Effector memory CD8-positive, alpha-beta T cell (primary cell): ENCODE results near the gene CALB2.

Experiments
- ATAC-seq: fragments of 150-1000 bp; cut with Tn5 transposase; replicated peaks from 2 replicates; pipeline ENCODE4 v1.10.0; 2021; ENCODE audit warnings: mild to moderate bottlenecking, moderate library complexity
- DNase-seq, 3 experiments: peaks; one replicate each; pipeline ENCODE4 v3.0.0; 2021
- H3K27ac Mint-ChIP-seq, 2 donors: one replicate each; pipeline ENCODE4 v1.8.0; 2022; ENCODE audit warnings: mild to moderate bottlenecking in 2 of 2, mixed read lengths in 2 of 2, moderate library complexity in 2 of 2
- H3K27me3 Mint-ChIP-seq, 2 donors: one replicate each; pipeline ENCODE4 v1.8.0; 2022; ENCODE audit warnings: mixed read lengths in 2 of 2
- H3K36me3 Mint-ChIP-seq: one replicate; pipeline ENCODE4 v1.8.0; 2022; ENCODE audit warnings: mild to moderate bottlenecking, moderate library complexity, mixed read lengths; ENCODE audit not compliant: insufficient read depth
- H3K4me1 Mint-ChIP-seq, 2 donors: one replicate each; pipeline ENCODE4 v1.8.0; 2022; ENCODE audit warnings: low read depth in 2 of 2, mixed read lengths in 2 of 2
- H3K4me3 Mint-ChIP-seq, 2 donors: one replicate each; pipeline ENCODE4 v1.8.0; 2022; ENCODE audit warnings: mild to moderate bottlenecking in 2 of 2, mixed read lengths in 2 of 2, moderate library complexity in 2 of 2
- H3K9me3 Mint-ChIP-seq, 2 donors: one replicate each; pipeline ENCODE4 v1.8.0; 2022; ENCODE audit warnings: mixed read lengths in 2 of 2

CALB2 gene

DNA sequence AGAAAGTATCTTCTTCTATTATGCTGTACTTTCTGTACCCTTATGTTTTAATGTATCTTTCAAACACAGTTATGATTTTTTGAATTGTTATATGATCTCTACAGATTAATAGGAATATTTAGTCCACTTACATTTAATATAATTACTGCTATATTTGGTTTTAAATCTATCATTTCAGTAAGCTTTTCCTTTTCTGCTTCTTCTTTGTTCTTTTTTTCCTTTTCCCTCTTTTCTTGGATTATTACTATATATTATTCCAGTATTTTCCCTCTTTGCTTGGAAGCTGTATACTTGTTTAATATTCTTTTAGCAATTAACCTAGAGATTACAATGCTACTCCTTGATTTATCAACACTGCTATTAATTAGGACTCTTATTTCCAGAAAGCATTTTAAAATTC, 69.9 kb downstream of the CALB2 start:
- ATAC-seq (no peak), DNase-seq (no peak)
- no peak overlapping the region for H3K27ac Mint-ChIP-seq
- no peak overlapping the region for H3K4me3 Mint-ChIP-seq
- H3K9me3 Mint-ChIP-seq, result no peaks in the 10 kb centered on the region
- H3K36me3 Mint-ChIP-seq, result no peaks in the 10 kb centered on the region
- H3K27me3 Mint-ChIP-seq, result peaks cover 77 to 99% of the 10 kb centered on the region in 2 donors
- H3K4me1 Mint-ChIP-seq, result peaks cover 4 to 5% of the 10 kb centered on the region in 2 donors

DNA sequence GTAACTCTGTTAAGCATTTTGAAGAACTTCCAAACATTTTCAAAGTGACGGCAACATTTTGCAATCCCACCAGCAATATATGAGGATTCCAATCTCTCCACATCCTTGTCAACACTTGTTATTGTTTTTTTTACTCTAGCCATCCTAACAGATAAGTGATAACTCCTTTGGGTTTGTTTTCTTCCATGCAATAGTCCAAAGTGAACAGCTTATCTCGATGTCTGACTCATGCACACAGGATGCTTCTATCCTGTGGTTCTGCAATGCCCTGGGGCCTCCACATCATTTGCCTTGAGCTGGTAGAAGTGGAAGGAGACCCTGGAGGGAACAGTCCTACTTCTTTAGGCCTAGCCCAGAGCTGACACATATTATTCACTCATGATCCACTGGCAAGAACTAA, 70.4 kb downstream of the CALB2 start:
- H3K4me1 Mint-ChIP-seq, result peaks cover 4 to 5% of the 10 kb centered on the region in 2 donors
- no peak overlapping the region for H3K27ac Mint-ChIP-seq
- no peaks in the 10 kb centered on the region for H3K36me3 Mint-ChIP-seq
- no peaks in the 10 kb centered on the region for H3K9me3 Mint-ChIP-seq
- H3K4me3 Mint-ChIP-seq, result no peak overlapping the region
- DNase-seq (no peak), ATAC-seq (no peak)
- peaks cover 79 to 97% of the 10 kb centered on the region in 2 donors for H3K27me3 Mint-ChIP-seq

DNA sequence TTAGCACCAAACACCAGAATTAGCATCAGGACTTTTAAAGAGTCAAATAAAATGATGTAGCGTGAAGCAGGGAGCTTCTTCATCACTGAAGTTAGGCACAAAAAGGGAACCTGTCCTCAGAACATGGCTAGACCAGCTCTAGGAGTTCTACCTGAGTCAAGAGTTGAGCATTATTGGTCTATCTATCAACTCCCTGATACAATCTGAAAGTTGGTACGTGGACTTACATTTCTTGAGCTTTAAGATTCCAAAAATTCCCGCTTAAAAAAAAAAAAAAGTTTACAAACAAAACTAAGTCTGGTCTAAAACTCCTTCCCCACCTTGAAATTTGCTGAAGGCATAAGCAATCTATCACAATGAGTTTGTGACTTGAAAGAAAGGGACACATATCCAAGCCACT, 71.1 kb downstream of the CALB2 start:
- Mint-ChIP-seq H3K4me1 (peaks cover 4 to 5% of the 10 kb centered on the region in 2 donors), H3K4me3 (no peak overlapping the region), H3K36me3 (no peaks in the 10 kb centered on the region), H3K27me3 (peaks cover 75 to 90% of the 10 kb centered on the region in 2 donors), H3K27ac (no peak overlapping the region), H3K9me3 (no peaks in the 10 kb centered on the region)
- ATAC-seq (no peak), DNase-seq (no peak)

DNA sequence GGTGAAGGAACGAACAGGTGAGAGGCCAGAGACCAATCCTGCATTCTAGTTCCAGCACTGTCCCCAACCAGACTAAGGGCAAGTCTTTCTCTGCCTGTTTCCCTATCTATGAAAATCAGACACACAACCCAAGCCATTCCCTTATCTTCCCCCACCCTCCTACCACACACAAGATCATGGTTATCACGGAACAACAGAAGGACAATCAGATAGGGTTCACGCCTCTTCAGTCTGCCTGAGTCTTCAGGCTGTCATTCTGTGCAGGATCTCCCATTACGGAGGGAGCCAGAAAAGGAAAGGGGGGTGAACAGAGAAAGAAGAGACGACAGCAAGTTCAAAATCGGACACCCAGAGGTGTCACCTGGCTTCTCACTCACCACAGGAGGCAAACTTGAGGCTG, 72.2 kb downstream of the CALB2 start:
- H3K9me3 Mint-ChIP-seq, result no peaks in the 10 kb centered on the region
- H3K4me3 Mint-ChIP-seq, result no peak overlapping the region
- no peaks in the 10 kb centered on the region for H3K36me3 Mint-ChIP-seq
- ATAC-seq, result no peak
- H3K27ac Mint-ChIP-seq, result no peak overlapping the region
- H3K4me1 Mint-ChIP-seq, result peaks cover 4 to 5% of the 10 kb centered on the region in 2 donors
- peaks cover 66 to 81% of the 10 kb centered on the region in 2 donors for H3K27me3 Mint-ChIP-seq
- DNase-seq, result no peak

DNA sequence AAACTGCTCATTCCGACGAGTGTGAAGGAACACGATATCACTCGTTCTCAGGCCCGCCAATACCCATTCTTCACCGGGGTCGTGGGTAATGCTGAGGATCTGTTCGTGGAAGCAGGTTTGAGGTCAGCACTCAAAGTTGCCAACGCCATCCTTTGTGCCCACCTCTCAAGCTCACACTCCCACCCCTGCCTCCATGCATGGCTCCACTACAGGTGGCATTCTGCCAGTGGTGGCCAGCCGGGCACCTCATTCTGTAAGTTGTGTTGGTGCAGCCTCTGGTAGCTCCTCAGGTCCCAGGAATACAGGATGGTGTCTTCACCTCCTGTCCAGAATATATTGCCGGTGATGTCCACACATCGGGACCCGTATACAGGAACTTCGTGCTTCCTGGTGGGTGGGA, 72.7 kb downstream of the CALB2 start:
- H3K4me1 Mint-ChIP-seq, result peaks cover 4% of the 10 kb centered on the region in 2 donors
- DNase-seq, result no peak
- H3K9me3 Mint-ChIP-seq, result no peaks in the 10 kb centered on the region
- no peak for ATAC-seq
- H3K4me3 Mint-ChIP-seq, result no peak overlapping the region
- H3K27ac Mint-ChIP-seq, result no peak overlapping the region
- peaks cover 64 to 81% of the 10 kb centered on the region in 2 donors for H3K27me3 Mint-ChIP-seq
- no peaks in the 10 kb centered on the region for H3K36me3 Mint-ChIP-seq

DNA sequence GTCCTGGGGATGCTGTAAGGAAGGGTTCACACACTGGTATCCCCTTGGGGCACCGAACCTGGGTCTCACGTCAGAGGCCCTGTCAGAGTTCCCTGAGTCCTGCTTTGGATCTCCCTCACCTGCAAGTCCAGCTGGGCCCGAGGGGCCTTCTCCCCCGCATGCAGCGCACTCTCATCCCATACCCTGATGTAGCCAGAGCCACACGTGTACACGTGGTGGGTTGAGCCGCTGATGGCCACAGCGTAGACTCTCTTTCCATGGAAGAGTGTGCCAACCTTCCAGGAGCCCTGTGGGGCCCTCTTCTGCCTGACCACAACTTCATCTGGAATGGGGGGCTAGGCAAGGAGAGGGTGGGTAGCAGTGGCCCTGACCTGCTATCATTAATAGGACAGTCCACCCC, 73.5 kb downstream of the CALB2 start:
- Mint-ChIP-seq H3K27ac (no peak overlapping the region), H3K27me3 (peaks cover 56 to 81% of the 10 kb centered on the region in 2 donors), H3K9me3 (no peaks in the 10 kb centered on the region), H3K4me1 (peaks cover 0 to 4% of the 10 kb centered on the region in 2 donors), H3K36me3 (no peaks in the 10 kb centered on the region), H3K4me3 (no peak overlapping the region)
- no peak for DNase-seq
- ATAC-seq, result no peak

- no peak overlapping the region for H3K27ac Mint-ChIP-seq
- H3K4me3 Mint-ChIP-seq, result no peak overlapping the region
- no peaks in the 10 kb centered on the region for H3K9me3 Mint-ChIP-seq
- no peaks in the 10 kb centered on the region for H3K36me3 Mint-ChIP-seq
- DNase-seq, result no peak
- peaks cover 57 to 82% of the 10 kb centered on the region in 2 donors for H3K27me3 Mint-ChIP-seq
- no peak for ATAC-seq
- H3K4me1 Mint-ChIP-seq, result no peaks in the 10 kb centered on the region
These were observed 74.4 kb downstream of the CALB2 start for GRCh38 chr16:71432906-71433305.

DNA sequence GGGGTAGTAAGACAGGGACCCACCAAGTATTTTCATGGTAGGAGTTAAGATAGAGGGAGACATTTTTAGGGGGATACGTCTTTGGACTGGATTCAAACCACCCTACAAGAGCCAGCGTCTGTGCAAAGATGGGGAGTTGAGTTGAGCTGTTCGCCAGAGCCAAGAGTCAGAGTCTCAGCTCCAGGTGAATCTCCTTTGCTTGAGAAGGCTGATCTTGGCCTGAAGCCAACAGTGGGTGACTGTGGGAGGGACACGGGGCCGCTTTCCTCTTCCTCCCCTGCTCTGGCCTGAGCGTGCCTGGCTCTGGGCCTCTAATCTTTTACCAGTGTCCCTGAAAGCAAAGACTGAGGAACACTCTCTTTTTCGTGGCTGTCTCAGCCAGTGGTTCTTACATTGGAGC, 78.0 kb downstream of the CALB2 start:
- ATAC-seq (no peak), DNase-seq (no peak)
- H3K4me1 Mint-ChIP-seq, result peaks cover 0 to 1% of the 10 kb centered on the region in 2 donors
- H3K4me3 Mint-ChIP-seq, result no peak overlapping the region
- H3K27me3 Mint-ChIP-seq, result peaks cover 47 to 78% of the 10 kb centered on the region in 2 donors
- no peaks in the 10 kb centered on the region for H3K36me3 Mint-ChIP-seq
- no peaks in the 10 kb centered on the region for H3K9me3 Mint-ChIP-seq
- H3K27ac Mint-ChIP-seq, result peak overlapping the region in 1 of 2 donors; percentile 78

DNA sequence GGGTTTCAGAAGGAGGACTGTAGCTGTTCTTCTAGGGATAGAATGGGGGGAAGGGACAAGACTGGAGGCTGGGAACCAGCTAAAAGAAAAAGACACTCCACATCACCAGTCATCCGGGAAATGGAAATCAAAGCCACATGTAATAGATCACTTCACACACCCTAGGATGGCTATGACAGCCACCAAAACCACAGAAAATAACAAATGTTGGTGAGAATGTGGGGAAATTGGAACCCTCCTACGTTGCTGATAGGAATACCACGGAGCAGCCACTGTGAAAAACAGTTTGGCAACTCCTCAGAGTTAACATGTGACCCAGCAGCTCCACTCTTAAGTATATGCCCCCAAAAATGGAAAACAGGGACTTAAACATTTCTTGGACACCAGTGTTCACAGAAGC, 81.0 kb downstream of the CALB2 start:
- peaks cover 0 to 1% of the 10 kb centered on the region in 2 donors for H3K4me1 Mint-ChIP-seq
- no peak for DNase-seq
- no peak for ATAC-seq
- no peak overlapping the region for H3K4me3 Mint-ChIP-seq
- no peak overlapping the region for H3K27ac Mint-ChIP-seq
- H3K36me3 Mint-ChIP-seq, result no peaks in the 10 kb centered on the region
- H3K27me3 Mint-ChIP-seq, result peaks cover 27 to 57% of the 10 kb centered on the region in 2 donors
- H3K9me3 Mint-ChIP-seq, result peaks cover 4 to 9% of the 10 kb centered on the region in 2 donors
